GM18909 (cell line): ENCODE measurements around the gene HOXD1.

Experiments used
- ATAC-seq: cut with Tn5 transposase; IDR thresholded peaks from one replicate; pipeline ENCODE4 v1.9.1; 2021; ENCODE audit warnings: mild to moderate bottlenecking; ENCODE audit not compliant: unreplicated experiment, poor library complexity

HOXD1 gene

GRCh38 chr2:176234940-176235339 lies 46.5 kb downstream of the HOXD1 start:
- no peak for ATAC-seq

- no peak for ATAC-seq
Observed at GRCh38 chr2:176237456-176237855, 49.0 kb downstream of the HOXD1 start.

GRCh38 chr2:176239031-176239430 lies 50.6 kb downstream of the HOXD1 start:
- ATAC-seq: no peak

- ATAC-seq: no peak
Observed at GRCh38 chr2:176240301-176240700, 51.8 kb downstream of the HOXD1 start.
